Adrenal gland (tissue), 5 donors: ENCODE results near the gene MUSK.
A peak's percentile ranks its signal among the peaks of the same experiment; 100 is the strongest.

ENCODE experiments used
- POLR2A ChIP-seq, 2 donors: fragments of 450-650 bp; IDR thresholded peaks; one replicate each; pipeline ENCODE4 v1.6.1; 2017; ENCODE audit warnings: antibody characterized with exemption in 2 of 2, mild to moderate bottlenecking in 2 of 2, moderate library complexity in 1 of 2
- TF ChIP-seq, protein P1 (sequence below), 6 experiments: fragments of 450-650 bp in 4 of 6; fragments of 200-600 bp in 2 of 6; sonication (generic) in 1 of 6; IDR thresholded peaks; 1 replicate in 5 of 6; 2 replicates in 1 of 6; pipeline versions ENCODE4 v1.5.1 to v1.8.0; 2016 to 2021; ENCODE audit warnings: antibody characterized with exemption in 6 of 6, mild to moderate bottlenecking in 2 of 6, moderate library complexity in 1 of 6
- donor health status: DM: no; HTN: no; CAD: no.

- no peak for TF ChIP-seq POLR2A (IDR thresholded peaks at IDR 0.05)
- TF ChIP-seq, protein P1, sequence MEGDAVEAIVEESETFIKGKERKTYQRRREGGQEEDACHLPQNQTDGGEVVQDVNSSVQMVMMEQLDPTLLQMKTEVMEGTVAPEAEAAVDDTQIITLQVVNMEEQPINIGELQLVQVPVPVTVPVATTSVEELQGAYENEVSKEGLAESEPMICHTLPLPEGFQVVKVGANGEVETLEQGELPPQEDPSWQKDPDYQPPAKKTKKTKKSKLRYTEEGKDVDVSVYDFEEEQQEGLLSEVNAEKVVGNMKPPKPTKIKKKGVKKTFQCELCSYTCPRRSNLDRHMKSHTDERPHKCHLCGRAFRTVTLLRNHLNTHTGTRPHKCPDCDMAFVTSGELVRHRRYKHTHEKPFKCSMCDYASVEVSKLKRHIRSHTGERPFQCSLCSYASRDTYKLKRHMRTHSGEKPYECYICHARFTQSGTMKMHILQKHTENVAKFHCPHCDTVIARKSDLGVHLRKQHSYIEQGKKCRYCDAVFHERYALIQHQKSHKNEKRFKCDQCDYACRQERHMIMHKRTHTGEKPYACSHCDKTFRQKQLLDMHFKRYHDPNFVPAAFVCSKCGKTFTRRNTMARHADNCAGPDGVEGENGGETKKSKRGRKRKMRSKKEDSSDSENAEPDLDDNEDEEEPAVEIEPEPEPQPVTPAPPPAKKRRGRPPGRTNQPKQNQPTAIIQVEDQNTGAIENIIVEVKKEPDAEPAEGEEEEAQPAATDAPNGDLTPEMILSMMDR (IDR thresholded peaks at IDR 0.05) = peak; percentile 54 to 75 (median 69)
These were observed 45.0 kb upstream of the MUSK start for GRCh38 chr9:110623462-110624025.
